Esophagus muscularis mucosa (tissue), 4 donors: Measurements from ENCODE around the gene WFDC8.

ENCODE experiments used
- CTCF ChIP-seq, 3 experiments: fragments of 200-600 bp in 2 of 3; fragments of 450-650 bp in 1 of 3; sonication (generic) in 2 of 3; IDR thresholded peaks; one replicate each; pipeline ENCODE4 v1.5.1; 2017 to 2019; ENCODE audit warnings: antibody characterized with exemption in 3 of 3, mild to moderate bottlenecking in 2 of 3, moderate library complexity in 1 of 3
- EP300 ChIP-seq: sonication (generic); formaldehyde crosslinking; IDR thresholded peaks from one replicate; pipeline ENCODE4 v1.6.1; 2017; ENCODE audit warnings: antibody characterized with exemption
- POLR2A ChIP-seq: fragments of 450-650 bp; IDR thresholded peaks from one replicate; pipeline ENCODE4 v1.6.1; 2017; ENCODE audit warnings: antibody characterized with exemption, moderate library complexity, mild to moderate bottlenecking, low read depth
- POLR2AphosphoS5 ChIP-seq, 2 donors: sonication (generic); formaldehyde crosslinking; IDR thresholded peaks; one replicate each; pipeline ENCODE4 v1.6.1; 2017; ENCODE audit warnings: antibody characterized with exemption in 2 of 2

DNA sequence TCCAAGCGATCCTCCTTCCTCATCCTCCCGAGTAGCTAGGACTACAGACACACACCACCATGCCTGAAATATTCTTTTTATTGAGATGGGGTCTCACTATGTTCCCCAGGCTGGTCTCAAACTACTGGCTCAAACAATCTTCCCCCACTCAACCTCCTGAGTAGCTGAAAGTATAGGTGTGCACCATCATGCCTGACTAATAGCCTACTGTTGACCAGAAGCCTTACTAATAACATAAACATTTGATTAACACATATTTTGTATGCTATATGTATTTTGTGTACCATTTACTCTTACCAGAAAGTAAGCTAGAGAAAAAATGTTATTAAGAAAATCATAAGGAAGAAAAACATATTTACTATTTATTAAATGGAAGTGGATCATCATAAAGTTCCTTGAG, 38.5 kb upstream of the WFDC8 start:
- TF ChIP-seq CTCF (IDR thresholded peaks at IDR 0.05) (no peak), POLR2AphosphoS5 (IDR thresholded peaks at IDR 0.05) (no peak), POLR2A (no peak), EP300 (no peak)
